ENCODE data around the gene PVALEF.

DNA sequence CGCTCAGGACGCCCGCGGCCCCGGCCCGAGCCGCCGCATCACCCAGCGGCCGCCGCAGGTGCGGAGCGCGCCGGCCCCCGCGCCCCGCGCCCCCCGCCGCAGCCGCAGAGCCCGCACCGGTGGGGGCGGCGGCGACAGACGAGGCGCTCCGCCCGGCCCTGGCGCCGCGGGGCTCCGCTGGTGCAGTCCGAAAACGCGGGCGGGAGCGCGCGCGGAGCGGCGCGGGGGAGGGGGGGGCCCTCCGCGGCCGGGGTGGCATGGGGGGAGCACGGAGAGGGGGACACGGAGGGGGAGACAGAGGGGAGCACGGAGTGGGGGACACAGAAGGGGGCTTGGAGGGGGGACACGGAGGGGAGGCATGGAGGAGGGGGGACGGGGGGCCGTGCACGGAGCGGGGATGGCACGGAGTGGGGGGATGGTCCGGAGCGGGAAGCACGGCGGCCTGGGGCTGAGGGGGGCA, 756 bp downstream of the PVALEF start, which contains the start of gene AATK:
- TF ChIP-seq, protein P1, sequence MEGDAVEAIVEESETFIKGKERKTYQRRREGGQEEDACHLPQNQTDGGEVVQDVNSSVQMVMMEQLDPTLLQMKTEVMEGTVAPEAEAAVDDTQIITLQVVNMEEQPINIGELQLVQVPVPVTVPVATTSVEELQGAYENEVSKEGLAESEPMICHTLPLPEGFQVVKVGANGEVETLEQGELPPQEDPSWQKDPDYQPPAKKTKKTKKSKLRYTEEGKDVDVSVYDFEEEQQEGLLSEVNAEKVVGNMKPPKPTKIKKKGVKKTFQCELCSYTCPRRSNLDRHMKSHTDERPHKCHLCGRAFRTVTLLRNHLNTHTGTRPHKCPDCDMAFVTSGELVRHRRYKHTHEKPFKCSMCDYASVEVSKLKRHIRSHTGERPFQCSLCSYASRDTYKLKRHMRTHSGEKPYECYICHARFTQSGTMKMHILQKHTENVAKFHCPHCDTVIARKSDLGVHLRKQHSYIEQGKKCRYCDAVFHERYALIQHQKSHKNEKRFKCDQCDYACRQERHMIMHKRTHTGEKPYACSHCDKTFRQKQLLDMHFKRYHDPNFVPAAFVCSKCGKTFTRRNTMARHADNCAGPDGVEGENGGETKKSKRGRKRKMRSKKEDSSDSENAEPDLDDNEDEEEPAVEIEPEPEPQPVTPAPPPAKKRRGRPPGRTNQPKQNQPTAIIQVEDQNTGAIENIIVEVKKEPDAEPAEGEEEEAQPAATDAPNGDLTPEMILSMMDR (IDR thresholded peaks at IDR 0.05) = no peak
- TF ChIP-seq POLR2AphosphoS5 (IDR thresholded peaks at IDR 0.05; ENCODE audit: insufficient read depth in 1 of 2, low read depth in 1 of 2) = no peak
